ENCODE data around the gene CCDC126. TPM values are rescaled to one million over a fixed set of nuclear protein-coding genes. Genes with fewer than 3 reads are reported as not detected.

The CCDC126 gene
- total RNA-seq, 4 donors from 2014 or later, result 6.3 to 13.7 (median 7.6) TPM

DNA sequence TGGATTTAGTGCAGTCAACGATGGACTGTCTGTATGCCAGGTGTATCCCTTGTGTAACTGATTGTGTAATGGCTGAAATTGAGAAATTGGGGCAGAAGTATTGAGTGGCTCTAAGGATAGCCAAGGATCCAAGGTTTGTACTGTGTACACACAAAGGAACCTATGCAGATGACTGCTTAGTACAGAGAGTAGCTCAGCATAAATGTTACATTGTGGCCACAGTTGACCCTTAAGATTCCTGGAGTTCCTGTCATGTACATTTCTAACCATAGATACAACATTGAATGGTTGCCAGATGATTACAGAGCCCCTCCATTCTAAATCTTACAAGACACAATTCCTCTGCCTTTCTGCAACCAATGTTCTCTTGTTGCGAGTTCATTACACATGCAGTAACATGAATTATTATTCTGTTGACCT is 25.3 kb downstream of the CCDC126 start:
- WGBS, 2 donors, result 62 to 71% methylated on average over 2 of the region's 2 CpGs
- H3K4me3 ChIP-seq, result no peak overlapping the region
- H3K4me1 ChIP-seq, result no peaks in the 10 kb centered on the region
- peaks cover 0 to 8% (median 6%) of the 10 kb centered on the region in 3 donors for H3K9me3 ChIP-seq
- H3K27me3 ChIP-seq, result no peaks in the 10 kb centered on the region
- intact Hi-C loops (cut with DNase I), result no loop called here
- H3K36me3 ChIP-seq, result peaks cover 0 to 12% (median 0%) of the 10 kb centered on the region in 3 donors
- H3K27ac ChIP-seq, result no peak overlapping the region
- no peak for TF ChIP-seq CTCF (IDR thresholded peaks at IDR 0.05)
- no peak for TF ChIP-seq POLR2A (IDR thresholded peaks at IDR 0.05)
- no peak for DNase-seq

GRCh38 chr7:23628370-23628769 is 31.2 kb downstream of the CCDC126 start:
- WGBS, 2 donors, result 90 to 100% methylated on average over 1 to 2 of the region's 2 CpGs
- TF ChIP-seq POLR2A (IDR thresholded peaks at IDR 0.05) (no peak), CTCF (IDR thresholded peaks at IDR 0.05) (no peak)
- H3K27ac ChIP-seq, result no peak overlapping the region
- no peak for DNase-seq
- no peak overlapping the region for H3K4me3 ChIP-seq
- H3K9me3 ChIP-seq, result no peaks in the 10 kb centered on the region
- intact Hi-C loops (cut with DNase I), result no loop called here
- peaks cover 0 to 5% (median 0%) of the 10 kb centered on the region in 3 donors for H3K36me3 ChIP-seq
- H3K4me1 ChIP-seq, result no peaks in the 10 kb centered on the region
- no peaks in the 10 kb centered on the region for H3K27me3 ChIP-seq

GRCh38 chr7:23633417-23633816 is 36.2 kb downstream of the CCDC126 start:
- intact Hi-C loops (cut with DNase I), result no loop called here
- no peaks in the 10 kb centered on the region for H3K9me3 ChIP-seq
- peaks cover 0 to 4% (median 0%) of the 10 kb centered on the region in 3 donors for H3K36me3 ChIP-seq
- no peak for DNase-seq
- no peak overlapping the region for H3K27ac ChIP-seq
- no peaks in the 10 kb centered on the region for H3K27me3 ChIP-seq
- WGBS, 2 donors, result 94 to 95% methylated on average over 7 of the region's 7 CpGs
- H3K4me3 ChIP-seq, result no peak overlapping the region
- TF ChIP-seq POLR2A (IDR thresholded peaks at IDR 0.05) (no peak), CTCF (IDR thresholded peaks at IDR 0.05) (no peak)
- H3K4me1 ChIP-seq, result no peaks in the 10 kb centered on the region

GRCh38 chr7:23645822-23646221 is 48.6 kb downstream of the CCDC126 start:
- Histone ChIP-seq H3K27ac (no peak overlapping the region), H3K36me3 (no peaks in the 10 kb centered on the region), H3K27me3 (no peaks in the 10 kb centered on the region), H3K4me3 (no peak overlapping the region), H3K4me1 (no peaks in the 10 kb centered on the region), H3K9me3 (no peaks in the 10 kb centered on the region)
- no peak for DNase-seq
- 93 to 100% methylated on average over 1 of the region's 1 CpG for WGBS, 2 donors
- intact Hi-C loops (cut with DNase I), result no loop called here
- TF ChIP-seq CTCF (IDR thresholded peaks at IDR 0.05), result no peak
- no peak for TF ChIP-seq POLR2A (IDR thresholded peaks at IDR 0.05)

DNA sequence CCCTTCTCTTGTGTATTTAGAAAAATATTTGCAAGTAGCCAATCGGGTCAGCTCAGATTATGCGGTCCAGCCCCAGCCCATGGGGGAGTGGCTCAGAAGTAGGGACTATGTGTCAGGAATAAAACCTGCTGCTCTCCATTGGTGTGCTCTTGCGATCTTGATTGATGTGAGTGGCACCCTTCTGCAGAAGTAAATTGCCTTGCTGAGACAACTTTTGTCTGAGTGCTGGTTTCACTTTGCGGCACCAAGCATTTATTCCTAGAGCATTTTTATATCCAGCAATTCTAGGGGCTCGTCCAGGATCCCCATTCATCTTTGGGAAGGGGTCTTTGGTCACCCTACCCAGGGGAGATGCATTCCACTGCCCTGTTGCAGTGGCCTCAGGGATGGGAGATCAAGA is 56.8 kb downstream of the CCDC126 start:
- WGBS, 2 donors, result 69 to 90% methylated on average over 3 to 4 of the region's 5 CpGs
- TF ChIP-seq CTCF (IDR thresholded peaks at IDR 0.05), result no peak
- no peaks in the 10 kb centered on the region for H3K27me3 ChIP-seq
- no peaks in the 10 kb centered on the region for H3K4me1 ChIP-seq
- no peaks in the 10 kb centered on the region for H3K36me3 ChIP-seq
- H3K4me3 ChIP-seq, result no peak overlapping the region
- no peak overlapping the region for H3K27ac ChIP-seq
- DNase-seq, result no peak
- intact Hi-C loops (cut with DNase I), result no loop called here
- H3K9me3 ChIP-seq, result peaks cover 0 to 35% (median 29%) of the 10 kb centered on the region in 3 donors
